ENCODE data around the gene UBE2J2. TPM values are rescaled to one million over a fixed set of nuclear protein-coding genes. Genes with fewer than 3 reads are reported as not detected.

UBE2J2 gene
- total RNA-seq, 2 experiments from 2014 or later: 75.7 to 78.1 TPM

DNA sequence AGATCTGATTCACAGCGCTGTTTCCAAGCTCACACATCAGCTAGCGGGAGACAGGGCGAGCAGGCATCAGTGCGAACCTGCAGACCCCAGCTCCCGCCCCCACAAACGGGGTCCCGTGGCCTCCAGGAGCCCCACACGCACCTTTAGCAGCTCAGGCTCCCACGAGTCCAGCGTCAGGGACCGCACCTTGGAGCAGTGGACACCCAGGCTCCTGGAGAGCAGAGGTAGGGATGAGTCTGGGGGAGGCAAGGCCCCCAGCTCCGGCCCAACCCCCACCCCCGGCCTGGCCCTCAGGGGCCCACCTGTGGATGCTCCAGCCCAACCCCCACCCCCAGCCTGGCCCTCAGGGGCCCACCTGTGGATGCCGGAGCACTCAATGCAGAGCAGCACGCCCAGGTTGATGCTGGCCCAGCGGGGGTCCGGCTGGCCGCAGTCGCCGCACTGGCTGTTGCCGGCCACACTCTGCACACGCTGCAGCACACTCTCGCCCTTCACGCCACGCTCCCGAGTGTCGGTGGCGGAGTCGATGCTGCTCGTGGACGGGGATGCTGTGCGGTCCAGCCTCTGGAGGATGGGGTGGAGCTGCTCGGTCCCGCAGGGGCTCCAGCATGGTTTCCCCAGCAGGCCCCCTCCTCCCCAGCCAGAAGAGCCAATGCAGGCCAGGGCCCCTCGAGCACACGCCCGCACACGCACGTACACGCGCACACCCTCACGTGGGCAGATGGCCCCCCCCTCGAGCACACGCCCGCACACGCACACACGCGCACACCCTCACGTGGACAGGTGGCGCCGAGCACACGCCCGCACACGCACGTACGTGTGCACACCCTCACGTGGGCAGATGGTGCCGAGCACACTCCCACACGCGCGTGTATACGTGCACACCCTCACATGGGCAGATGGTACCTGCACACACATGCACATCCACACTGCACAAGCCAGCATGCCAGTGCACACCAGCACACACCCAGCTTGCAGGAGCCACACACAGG, 22.7 kb upstream of the UBE2J2 start:
- H3K4me1 Mint-ChIP-seq: no peaks in the 10 kb centered on the region
- ATAC-seq (ENCODE audit: low read depth) (no peak), DNase-seq (no peak)
- H3K9me3 Mint-ChIP-seq: no peaks in the 10 kb centered on the region
- no peak overlapping the region for H3K4me3 Mint-ChIP-seq
- H3K27me3 Mint-ChIP-seq: no peaks in the 10 kb centered on the region
- POLR2A ChIA-PET: no interaction called here
- no peaks in the 10 kb centered on the region for H3K36me3 Mint-ChIP-seq
- H3K27ac Mint-ChIP-seq: no peak overlapping the region

GRCh38 chr1:1295154-1295923, 21.7 kb upstream of the UBE2J2 start:
- no peaks in the 10 kb centered on the region for H3K9me3 Mint-ChIP-seq
- ATAC-seq (ENCODE audit: low read depth) (no peak), DNase-seq (no peak)
- H3K27me3 Mint-ChIP-seq: no peaks in the 10 kb centered on the region
- no peak overlapping the region for H3K4me3 Mint-ChIP-seq
- H3K27ac Mint-ChIP-seq: no peak overlapping the region
- POLR2A ChIA-PET: no interaction called here
- no peaks in the 10 kb centered on the region for H3K4me1 Mint-ChIP-seq
- H3K36me3 Mint-ChIP-seq: no peaks in the 10 kb centered on the region

- H3K36me3 Mint-ChIP-seq: no peaks in the 10 kb centered on the region
- no peak for DNase-seq
- H3K27me3 Mint-ChIP-seq: no peaks in the 10 kb centered on the region
- H3K27ac Mint-ChIP-seq: no peak overlapping the region
- POLR2A ChIA-PET: no interaction called here
- H3K9me3 Mint-ChIP-seq: no peaks in the 10 kb centered on the region
- H3K4me3 Mint-ChIP-seq: no peak overlapping the region
- ATAC-seq (ENCODE audit: low read depth): no peak
- H3K4me1 Mint-ChIP-seq: no peaks in the 10 kb centered on the region
These were observed 20.7 kb upstream of the UBE2J2 start for GRCh38 chr1:1294250-1294890.

- Mint-ChIP-seq H3K27ac (no peak overlapping the region), H3K9me3 (no peaks in the 10 kb centered on the region), H3K36me3 (no peaks in the 10 kb centered on the region), H3K4me3 (no peak overlapping the region), H3K4me1 (no peaks in the 10 kb centered on the region), H3K27me3 (no peaks in the 10 kb centered on the region)
- ATAC-seq (ENCODE audit: low read depth) (no peak), DNase-seq (peak; percentile 31)
- POLR2A ChIA-PET: no interaction called here
These were observed 19.9 kb upstream of the UBE2J2 start for GRCh38 chr1:1293263-1294249.

DNA sequence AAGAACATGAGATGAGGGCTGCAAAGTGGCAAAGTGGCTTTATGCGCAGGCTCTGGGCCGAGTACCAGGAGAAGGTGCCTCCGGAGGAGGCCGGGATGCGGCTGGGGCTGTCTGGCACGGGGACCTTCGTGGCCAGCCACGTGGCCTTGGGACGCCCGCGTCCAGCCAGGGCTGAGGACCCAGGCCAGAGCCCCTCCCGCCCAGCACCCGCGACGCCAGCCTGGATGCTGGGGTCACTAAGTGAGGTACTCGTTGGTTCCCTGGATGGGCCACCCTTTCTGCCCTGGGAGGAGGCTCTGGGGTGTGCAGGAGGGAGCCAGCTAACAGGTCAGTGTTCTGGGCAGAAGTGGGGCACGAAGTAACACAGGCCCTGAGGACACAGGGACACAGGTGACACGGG, 19.2 kb upstream of the UBE2J2 start:
- Mint-ChIP-seq H3K4me1 (no peaks in the 10 kb centered on the region), H3K36me3 (no peaks in the 10 kb centered on the region), H3K4me3 (no peak overlapping the region), H3K27ac (no peak overlapping the region), H3K9me3 (no peaks in the 10 kb centered on the region), H3K27me3 (no peaks in the 10 kb centered on the region)
- ATAC-seq (ENCODE audit: low read depth) (no peak), DNase-seq (peak; percentile 30)
- POLR2A ChIA-PET: no interaction called here

DNA sequence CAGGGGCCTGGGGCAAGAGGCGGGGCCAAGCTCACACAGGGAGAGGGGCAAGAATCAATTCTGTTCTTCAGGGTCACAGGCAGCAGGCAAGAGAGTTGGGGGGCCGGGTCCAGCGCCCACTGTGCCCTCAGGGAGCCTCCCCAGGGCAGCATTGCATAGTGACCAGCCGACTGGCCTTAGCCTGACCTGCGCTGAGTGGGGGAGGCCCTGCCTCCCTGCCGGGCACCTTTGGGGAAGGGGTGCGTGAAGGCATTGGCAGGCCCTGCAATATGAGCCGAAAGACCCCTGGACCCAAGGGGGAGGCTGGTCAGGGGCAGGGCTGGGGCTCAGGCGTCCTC, 18.8 kb upstream of the UBE2J2 start:
- ATAC-seq (ENCODE audit: low read depth) (no peak), DNase-seq (no peak)
- POLR2A ChIA-PET: interaction anchor here (1.1 kb wide), 1 partner anchor 170 kb away, joined by 5 read pairs; no protein-coding TSS in a partner anchor
- Mint-ChIP-seq H3K27ac (no peak overlapping the region), H3K27me3 (no peaks in the 10 kb centered on the region), H3K4me1 (no peaks in the 10 kb centered on the region), H3K36me3 (no peaks in the 10 kb centered on the region), H3K4me3 (no peak overlapping the region), H3K9me3 (no peaks in the 10 kb centered on the region)

DNA sequence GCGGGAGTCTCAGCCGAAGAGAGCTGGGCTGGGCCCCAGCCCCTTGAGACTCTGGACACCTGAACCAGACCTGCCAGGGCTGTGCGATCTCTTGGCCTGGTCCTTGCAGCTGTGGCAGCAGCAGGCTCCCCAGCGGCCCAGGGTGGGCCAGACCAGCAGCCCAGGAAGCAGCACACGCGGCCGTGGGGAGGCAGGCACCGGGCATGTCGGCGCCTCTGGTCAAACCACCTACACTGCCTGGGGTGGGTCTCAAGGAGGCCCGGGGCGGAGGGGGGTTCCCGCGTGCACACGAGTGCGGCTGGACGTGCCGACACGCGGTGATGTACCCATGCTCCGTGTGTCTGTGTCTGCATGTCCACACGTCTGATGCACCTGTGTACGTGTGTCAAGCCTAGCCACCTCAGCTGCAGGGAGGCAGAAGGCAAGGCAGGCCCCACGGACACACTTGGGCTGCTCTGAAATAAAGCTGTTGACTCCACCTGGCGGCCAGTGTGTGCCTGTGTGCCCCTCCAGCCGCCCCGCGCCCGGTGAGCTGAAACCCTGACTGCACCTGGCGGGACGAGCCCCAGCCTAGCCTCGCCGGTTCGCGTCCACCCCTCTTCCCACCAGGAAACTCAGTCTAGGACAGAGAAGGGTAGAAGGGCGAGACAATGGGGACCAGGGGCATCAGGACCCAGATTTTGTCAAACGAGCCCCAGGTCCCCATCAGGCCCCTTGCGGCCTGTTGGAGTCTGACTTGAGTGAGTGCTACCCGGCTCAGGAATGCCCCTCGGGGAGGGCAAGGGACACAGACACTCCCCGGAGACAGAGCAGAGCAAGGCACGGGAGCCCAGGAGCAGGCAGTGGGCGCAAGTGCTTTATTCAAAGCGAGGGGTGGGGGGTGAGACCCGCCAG, 18.1 kb upstream of the UBE2J2 start:
- POLR2A ChIA-PET: interaction anchor here (1.1 kb wide), 1 partner anchor 170 kb away, joined by 5 read pairs; no protein-coding TSS in a partner anchor

GRCh38 chr1:1291023-1291528, 17.4 kb upstream of the UBE2J2 start:
- no peak overlapping the region for H3K27ac Mint-ChIP-seq

More for the DNA sequence above, 18.1 kb upstream of the UBE2J2 start:
- Mint-ChIP-seq H3K27ac (no peak overlapping the region), H3K9me3 (no peaks in the 10 kb centered on the region), H3K36me3 (no peaks in the 10 kb centered on the region), H3K4me3 (no peak overlapping the region), H3K27me3 (no peaks in the 10 kb centered on the region), H3K4me1 (no peaks in the 10 kb centered on the region)
- ATAC-seq (ENCODE audit: low read depth) (peak; percentile 79), DNase-seq (peak; percentile 68)

DNA sequence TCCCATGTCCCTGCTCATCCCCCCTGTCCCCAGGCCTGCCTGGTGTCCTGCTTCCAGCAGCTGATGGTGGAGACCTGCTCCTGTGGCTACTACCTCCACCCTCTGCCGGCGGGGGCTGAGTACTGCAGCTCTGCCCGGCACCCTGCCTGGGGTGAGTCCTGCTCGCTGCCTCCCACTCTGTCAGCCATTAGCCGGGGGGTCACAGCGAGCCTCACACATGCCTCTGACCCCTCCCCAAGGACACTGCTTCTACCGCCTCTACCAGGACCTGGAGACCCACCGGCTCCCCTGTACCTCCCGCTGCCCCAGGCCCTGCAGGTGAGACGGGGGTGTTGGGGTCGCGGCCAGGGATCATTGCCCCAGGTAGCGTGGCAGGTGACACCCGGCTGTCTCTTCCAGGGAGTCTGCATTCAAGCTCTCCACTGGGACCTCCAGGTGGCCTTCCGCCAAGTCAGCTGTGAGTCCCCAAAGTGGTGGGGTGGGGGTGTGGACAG, 16.6 kb upstream of the UBE2J2 start:
- no peaks in the 10 kb centered on the region for H3K9me3 Mint-ChIP-seq
- ATAC-seq (ENCODE audit: low read depth) (peak; percentile 28), DNase-seq (peak; percentile 75)
- H3K27me3 Mint-ChIP-seq: no peaks in the 10 kb centered on the region
- no peaks in the 10 kb centered on the region for H3K36me3 Mint-ChIP-seq
- H3K4me3 Mint-ChIP-seq: no peak overlapping the region
- H3K27ac Mint-ChIP-seq: no peak overlapping the region
- no peaks in the 10 kb centered on the region for H3K4me1 Mint-ChIP-seq
- POLR2A ChIA-PET: interaction anchor here (0.6 kb wide), 1 partner anchor 99 kb away, joined by 5 read pairs; no protein-coding TSS in a partner anchor

More at GRCh38 chr1:1291023-1291528, 17.4 kb upstream of the UBE2J2 start:
- Mint-ChIP-seq H3K4me3 (no peak overlapping the region), H3K4me1 (no peaks in the 10 kb centered on the region), H3K27me3 (no peaks in the 10 kb centered on the region), H3K36me3 (no peaks in the 10 kb centered on the region), H3K9me3 (no peaks in the 10 kb centered on the region)
- POLR2A ChIA-PET: interaction anchor here (0.6 to 1.1 kb wide), 2 partner anchors 98 to 169 kb away, joined by 5 read pairs; no protein-coding TSS in a partner anchor
- no peak for DNase-seq
- no peak for ATAC-seq (ENCODE audit: low read depth)

- Mint-ChIP-seq H3K27ac (no peak overlapping the region), H3K9me3 (no peaks in the 10 kb centered on the region), H3K27me3 (no peaks in the 10 kb centered on the region), H3K4me1 (peaks cover under 1% of the 10 kb centered on the region), H3K36me3 (no peaks in the 10 kb centered on the region), H3K4me3 (no peak overlapping the region)
- POLR2A ChIA-PET: no interaction called here
- DNase-seq (peak; percentile 33), ATAC-seq (ENCODE audit: low read depth) (no peak)
These were observed 13.8 kb upstream of the UBE2J2 start for GRCh38 chr1:1287288-1288110.

Data from activated naive CD8-positive, alpha-beta T cell treated with anti-CD3 and anti-CD28 coated beads, Interleukin-2, amount 10 ng/mL, durations not matched to agents 7 days and 5 days (primary cell).